ENCODE measurements around the gene FBRS.
"Not testable (repeated sequence)": the region's sequence is repeated elsewhere in the genome, so short reads cannot be mapped to it uniquely, and the experiment has no call there.

FBRS gene

GRCh38 chr16:30657866-30658730 lies at the start of gene FBRS:
TSS of gene FBRS (plus strand) at chr16:30658431. CDS start at chr16:30659519, 1,088 bp downstream.
- DNase-seq = peak; percentile 87 to 89

GRCh38 chr16:30609002-30609925 lies 49.0 kb upstream of the FBRS start:
- DNase-seq = no peak

GRCh38 chr16:30609926-30610839 lies 48.0 kb upstream of the FBRS start, which contains the start of gene ZNF689:
TSS of gene ZNF689 (minus strand) at chr16:30610389. CDS start at chr16:30610041, 348 bp downstream.
- peak; percentile 85 to 86 for DNase-seq

GRCh38 chr16:30615358-30616091 lies 42.7 kb upstream of the FBRS start:
- DNase-seq = peak; percentile 42 to 44

GRCh38 chr16:30619202-30619601 lies 39.0 kb upstream of the FBRS start:
- no peak for DNase-seq

- DNase-seq = no peak
Measured at GRCh38 chr16:30619638-30620037, 38.6 kb upstream of the FBRS start.

GRCh38 chr16:30620169-30620568 lies 38.1 kb upstream of the FBRS start:
- no peak for DNase-seq

- no peak for DNase-seq
Measured at GRCh38 chr16:30621765-30622164, 36.5 kb upstream of the FBRS start.

- no peak for DNase-seq
Measured at GRCh38 chr16:30622455-30623032, 35.7 kb upstream of the FBRS start.

- no peak for DNase-seq
Measured at GRCh38 chr16:30623536-30624283, 34.5 kb upstream of the FBRS start.

GRCh38 chr16:30626236-30626635 lies 32.0 kb upstream of the FBRS start:
- DNase-seq = no peak

- peak; percentile 58 to 67 for DNase-seq
Measured at GRCh38 chr16:30628628-30629540, 29.3 kb upstream of the FBRS start.

- not testable (repeated sequence) for DNase-seq
Measured at GRCh38 chr16:30632454-30632853, 25.8 kb upstream of the FBRS start.

GRCh38 chr16:30633526-30633925 lies 24.7 kb upstream of the FBRS start:
- DNase-seq = no peak

- DNase-seq = no peak
Measured at GRCh38 chr16:30636599-30636998, 21.6 kb upstream of the FBRS start.

GRCh38 chr16:30637139-30637538 lies 21.1 kb upstream of the FBRS start:
- DNase-seq = not testable (repeated sequence)

GRCh38 chr16:30637944-30638343 lies 20.3 kb upstream of the FBRS start:
- DNase-seq = peak; percentile 62 to 69

- no peak for DNase-seq
Measured at GRCh38 chr16:30641378-30641982, 16.8 kb upstream of the FBRS start.

GRCh38 chr16:30644334-30644830 lies 13.8 kb upstream of the FBRS start:
- no peak for DNase-seq

All from Kasumi-1 (cell line).